ENCODE data around the gene AMT.

AMT gene

DNA sequence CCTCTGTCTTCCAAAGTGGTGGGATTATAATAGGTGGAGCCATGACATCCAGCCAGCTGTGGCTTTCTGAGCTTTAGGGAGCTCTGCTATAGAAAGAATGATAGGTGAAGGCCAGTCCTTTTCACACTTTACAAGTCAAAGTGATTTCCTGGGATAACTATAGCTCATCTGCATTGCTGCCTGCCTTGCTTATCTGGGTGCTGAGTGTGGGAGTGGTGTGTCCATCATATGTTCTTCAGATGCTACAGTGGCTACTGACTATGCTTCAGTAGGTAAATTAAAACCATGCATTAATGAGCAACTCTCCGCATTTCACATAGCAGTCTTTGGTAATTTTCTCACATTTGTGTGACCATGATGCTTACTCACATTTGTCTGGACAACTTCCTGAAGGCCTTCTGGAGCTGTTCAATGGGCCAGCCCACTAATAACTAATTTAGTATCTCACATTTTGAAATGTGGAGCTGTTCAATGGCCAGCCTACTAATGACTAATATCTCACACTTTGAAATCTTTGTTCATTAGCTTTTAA lies 33.9 kb downstream of the AMT start:
- no peak overlapping the region for H3K4ac ChIP-seq (ENCODE audit: low read length)
- no CpG with 5 or more reads among the region's 1 CpG for WGBS, 2 donors (ENCODE audit: extremely low coverage in 2 of 2, insufficient read length in 2 of 2, insufficient replicate concordance in 1 of 2)

DNA sequence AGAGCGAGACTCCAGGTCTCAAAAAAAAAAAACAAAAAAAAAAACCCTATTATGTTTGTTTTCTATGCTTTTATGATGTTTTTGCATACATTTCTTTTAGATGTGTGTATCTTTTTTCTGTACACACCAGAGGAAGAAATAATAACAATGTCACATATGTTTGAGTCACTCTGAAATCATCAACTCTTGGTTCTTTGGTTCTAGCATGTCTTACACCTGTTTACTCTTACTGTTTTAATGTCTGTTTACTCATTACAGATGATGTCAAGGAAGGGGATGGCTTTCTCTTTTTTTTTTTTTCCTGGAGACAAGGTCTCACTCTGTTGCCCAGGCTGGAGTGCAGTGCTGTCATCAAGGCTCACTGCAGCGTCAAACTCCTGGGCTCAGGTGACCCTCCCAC lies 34.6 kb downstream of the AMT start:
- H3K18ac ChIP-seq (ENCODE audit: low read length): no peak overlapping the region
- no peak for DNase-seq (ENCODE audit: low spot score)
- H3K36me3 ChIP-seq (replicated peaks in 1 of 2; ENCODE audit: control insufficient read depth in 2 of 2, insufficient read depth in 2 of 2, low read length in 2 of 2): peaks cover 0 to 36% of the 10 kb centered on the region in 2 donors
- no peak overlapping the region for H3K27ac ChIP-seq (replicated peaks; ENCODE audit: low read length)
- no peak overlapping the region for H2AK5ac ChIP-seq (ENCODE audit: low read depth, low read length)
- H3K9ac ChIP-seq (ENCODE audit: low read depth, low read length, poor library complexity): no peak overlapping the region
- H4K8ac ChIP-seq (ENCODE audit: low read depth, low read length): no peak overlapping the region
- no peak overlapping the region for H2BK15ac ChIP-seq (ENCODE audit: low read length)
- no peak overlapping the region for H4K91ac ChIP-seq (ENCODE audit: low read depth, low read length, poor library complexity)
- H3K23ac ChIP-seq (ENCODE audit: low read depth, low read length, poor library complexity): no peak overlapping the region
- H3K14ac ChIP-seq (ENCODE audit: low read length): no peak overlapping the region
- H3K4me1 ChIP-seq (ENCODE audit: control insufficient read depth in 2 of 2, insufficient read depth in 1 of 2, low read depth in 1 of 2, low read length in 2 of 2): no peaks in the 10 kb centered on the region
- H3K4ac ChIP-seq (ENCODE audit: low read length): no peak overlapping the region
- peaks cover 0 to 8% of the 10 kb centered on the region in 2 donors for H3K9me3 ChIP-seq (replicated peaks in 1 of 2; ENCODE audit: control insufficient read depth in 2 of 2, insufficient read depth in 1 of 2, low read depth in 1 of 2, low read length in 2 of 2)
- no peak overlapping the region for H2BK5ac ChIP-seq (ENCODE audit: low read length)
- no peaks in the 10 kb centered on the region for H3K27me3 ChIP-seq (ENCODE audit: control insufficient read depth in 3 of 3, insufficient read depth in 3 of 3, low read depth in 1 of 3, low read length in 3 of 3)
- H2BK12ac ChIP-seq (ENCODE audit: low read length): no peak overlapping the region
- H3K4me3 ChIP-seq (ENCODE audit: low read length in 2 of 2): no peak overlapping the region
- no peak overlapping the region for H2BK120ac ChIP-seq (ENCODE audit: low read depth, low read length)
- WGBS, 2 donors (ENCODE audit: extremely low coverage in 2 of 2, insufficient read length in 2 of 2, insufficient replicate concordance in 1 of 2): no CpG with 5 or more reads among the region's 2 CpGs
- peaks cover 2% of the 10 kb centered on the region for H3K79me1 ChIP-seq (ENCODE audit: low read depth, low read length)
- no peak overlapping the region for H3K4me2 ChIP-seq (ENCODE audit: insufficient read depth, low read length, poor library complexity, severe bottlenecking)
- no peak overlapping the region for H2AFZ ChIP-seq (ENCODE audit: low read length)

More for the DNA sequence above, 33.9 kb downstream of the AMT start:
- H3K18ac ChIP-seq (ENCODE audit: low read length): no peak overlapping the region
- no peak overlapping the region for H2BK5ac ChIP-seq (ENCODE audit: low read length)
- H2BK120ac ChIP-seq (ENCODE audit: low read depth, low read length): no peak overlapping the region
- DNase-seq (ENCODE audit: low spot score): no peak
- H3K79me1 ChIP-seq (ENCODE audit: low read depth, low read length): peaks cover 2% of the 10 kb centered on the region
- no peaks in the 10 kb centered on the region for H3K4me1 ChIP-seq (ENCODE audit: control insufficient read depth in 2 of 2, insufficient read depth in 1 of 2, low read depth in 1 of 2, low read length in 2 of 2)
- no peak overlapping the region for H3K23ac ChIP-seq (ENCODE audit: low read depth, low read length, poor library complexity)
- no peak overlapping the region for H3K4me2 ChIP-seq (ENCODE audit: insufficient read depth, low read length, poor library complexity, severe bottlenecking)
- H2AFZ ChIP-seq (ENCODE audit: low read length): no peak overlapping the region
- peaks cover 0 to 8% of the 10 kb centered on the region in 2 donors for H3K9me3 ChIP-seq (replicated peaks in 1 of 2; ENCODE audit: control insufficient read depth in 2 of 2, insufficient read depth in 1 of 2, low read depth in 1 of 2, low read length in 2 of 2)
- no peak overlapping the region for H3K9ac ChIP-seq (ENCODE audit: low read depth, low read length, poor library complexity)
- no peak overlapping the region for H4K8ac ChIP-seq (ENCODE audit: low read depth, low read length)
- H3K14ac ChIP-seq (ENCODE audit: low read length): no peak overlapping the region
- no peaks in the 10 kb centered on the region for H3K27me3 ChIP-seq (ENCODE audit: control insufficient read depth in 3 of 3, insufficient read depth in 3 of 3, low read depth in 1 of 3, low read length in 3 of 3)
- no peak overlapping the region for H4K91ac ChIP-seq (ENCODE audit: low read depth, low read length, poor library complexity)
- no peak overlapping the region for H2AK5ac ChIP-seq (ENCODE audit: low read depth, low read length)
- H3K36me3 ChIP-seq (replicated peaks in 1 of 2; ENCODE audit: control insufficient read depth in 2 of 2, insufficient read depth in 2 of 2, low read length in 2 of 2): peaks cover 2 to 40% of the 10 kb centered on the region in 2 donors
- H2BK15ac ChIP-seq (ENCODE audit: low read length): no peak overlapping the region
- H3K27ac ChIP-seq (replicated peaks; ENCODE audit: low read length): no peak overlapping the region
- no peak overlapping the region for H2BK12ac ChIP-seq (ENCODE audit: low read length)
- no peak overlapping the region for H3K4me3 ChIP-seq (ENCODE audit: low read length in 2 of 2)

DNA sequence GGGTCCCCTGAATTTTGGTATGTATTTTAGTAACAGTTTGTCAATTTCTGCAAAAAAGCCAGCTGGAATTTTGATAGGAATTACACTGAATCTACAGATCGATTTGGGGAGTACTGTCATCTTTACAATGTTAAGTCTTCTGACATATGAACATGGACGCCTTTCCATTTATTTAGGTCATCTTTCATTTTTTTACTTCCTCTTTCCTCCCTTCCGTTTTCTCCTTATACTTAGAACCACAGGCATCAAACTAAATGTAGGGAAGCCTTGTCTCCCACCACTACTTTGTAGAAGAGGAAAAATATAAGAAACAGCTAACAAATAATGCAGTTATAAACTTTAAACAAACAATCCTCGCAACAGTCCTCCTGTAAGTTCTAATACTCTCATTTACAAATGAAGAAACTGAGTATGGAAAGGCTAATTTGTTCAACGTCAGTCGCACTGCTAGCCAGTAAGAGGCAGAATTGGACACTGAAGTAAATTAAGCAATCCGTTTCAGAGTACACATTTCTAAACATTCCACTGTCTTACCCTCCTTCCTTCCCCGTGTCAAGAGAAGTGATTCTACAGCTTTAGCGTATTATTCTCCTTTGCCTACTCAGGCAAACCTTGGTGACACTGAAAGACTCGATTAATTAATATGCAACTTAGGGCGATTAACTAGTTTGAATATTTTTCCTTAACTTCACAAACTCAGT lies 36.1 kb downstream of the AMT start:
- Histone ChIP-seq H3K9ac (ENCODE audit: low read depth, low read length, poor library complexity) (no peak overlapping the region), H3K27ac (replicated peaks; ENCODE audit: low read length) (no peak overlapping the region), H2AFZ (ENCODE audit: low read length) (no peak overlapping the region), H3K4me1 (ENCODE audit: control insufficient read depth in 2 of 2, insufficient read depth in 1 of 2, low read depth in 1 of 2, low read length in 2 of 2) (no peaks in the 10 kb centered on the region), H4K91ac (ENCODE audit: low read depth, low read length, poor library complexity) (no peak overlapping the region), H3K9me3 (replicated peaks in 1 of 2; ENCODE audit: control insufficient read depth in 2 of 2, insufficient read depth in 1 of 2, low read depth in 1 of 2, low read length in 2 of 2) (peaks cover 0 to 8% of the 10 kb centered on the region in 2 donors), H3K79me1 (ENCODE audit: low read depth, low read length) (peaks cover 2% of the 10 kb centered on the region), H4K8ac (ENCODE audit: low read depth, low read length) (no peak overlapping the region), H2BK5ac (ENCODE audit: low read length) (no peak overlapping the region), H3K36me3 (replicated peaks in 1 of 2; ENCODE audit: control insufficient read depth in 2 of 2, insufficient read depth in 2 of 2, low read length in 2 of 2) (peaks cover 0 to 30% of the 10 kb centered on the region in 2 donors), H3K14ac (ENCODE audit: low read length) (no peak overlapping the region), H3K4ac (ENCODE audit: low read length) (no peak overlapping the region), H3K27me3 (ENCODE audit: control insufficient read depth in 3 of 3, insufficient read depth in 3 of 3, low read depth in 1 of 3, low read length in 3 of 3) (no peaks in the 10 kb centered on the region), H2AK5ac (ENCODE audit: low read depth, low read length) (no peak overlapping the region), H3K23ac (ENCODE audit: low read depth, low read length, poor library complexity) (no peak overlapping the region), H2BK12ac (ENCODE audit: low read length) (no peak overlapping the region), H3K4me2 (ENCODE audit: insufficient read depth, low read length, poor library complexity, severe bottlenecking) (no peak overlapping the region), H2BK15ac (ENCODE audit: low read length) (no peak overlapping the region), H2BK120ac (ENCODE audit: low read depth, low read length) (no peak overlapping the region), H3K18ac (ENCODE audit: low read length) (no peak overlapping the region), H3K4me3 (ENCODE audit: low read length in 2 of 2) (no peak overlapping the region)
- no peak for DNase-seq (ENCODE audit: low spot score)
- WGBS, 2 donors (ENCODE audit: extremely low coverage in 2 of 2, insufficient read length in 2 of 2, insufficient replicate concordance in 1 of 2): no CpG with 5 or more reads among the region's 11 CpGs

DNA sequence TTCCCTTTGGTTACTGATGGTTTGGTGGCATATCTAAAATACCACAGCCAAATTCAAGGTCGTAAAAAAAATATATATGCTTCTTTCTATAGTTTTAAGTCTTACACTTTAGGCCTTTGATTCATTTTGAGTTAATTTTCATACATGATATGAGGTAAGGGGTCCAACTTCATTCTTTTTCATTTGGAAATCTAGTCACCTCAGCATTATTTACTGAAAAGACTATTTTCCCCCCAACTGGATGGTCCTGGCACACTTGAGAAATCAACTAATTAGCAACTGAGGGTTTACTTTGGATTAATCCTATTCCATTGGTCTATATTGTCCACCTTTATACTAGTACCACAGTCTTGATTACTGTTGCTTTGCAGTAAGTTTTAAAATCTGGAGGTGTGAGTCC lies 36.7 kb downstream of the AMT start:
- Histone ChIP-seq H3K18ac (ENCODE audit: low read length) (no peak overlapping the region), H3K4me2 (ENCODE audit: insufficient read depth, low read length, poor library complexity, severe bottlenecking) (no peak overlapping the region), H2AFZ (ENCODE audit: low read length) (no peak overlapping the region), H3K27me3 (ENCODE audit: control insufficient read depth in 3 of 3, insufficient read depth in 3 of 3, low read depth in 1 of 3, low read length in 3 of 3) (no peaks in the 10 kb centered on the region), H3K4ac (ENCODE audit: low read length) (no peak overlapping the region), H3K79me1 (ENCODE audit: low read depth, low read length) (peaks cover 2% of the 10 kb centered on the region), H2BK12ac (ENCODE audit: low read length) (no peak overlapping the region), H4K8ac (ENCODE audit: low read depth, low read length) (no peak overlapping the region), H3K14ac (ENCODE audit: low read length) (no peak overlapping the region), H3K4me3 (ENCODE audit: low read length in 2 of 2) (no peak overlapping the region), H3K23ac (ENCODE audit: low read depth, low read length, poor library complexity) (no peak overlapping the region), H3K9me3 (replicated peaks in 1 of 2; ENCODE audit: control insufficient read depth in 2 of 2, insufficient read depth in 1 of 2, low read depth in 1 of 2, low read length in 2 of 2) (peaks cover 0 to 8% of the 10 kb centered on the region in 2 donors), H2BK15ac (ENCODE audit: low read length) (no peak overlapping the region), H3K36me3 (replicated peaks in 1 of 2; ENCODE audit: control insufficient read depth in 2 of 2, insufficient read depth in 2 of 2, low read length in 2 of 2) (peaks cover 0 to 29% of the 10 kb centered on the region in 2 donors), H3K27ac (replicated peaks; ENCODE audit: low read length) (no peak overlapping the region), H2AK5ac (ENCODE audit: low read depth, low read length) (no peak overlapping the region), H2BK5ac (ENCODE audit: low read length) (no peak overlapping the region), H4K91ac (ENCODE audit: low read depth, low read length, poor library complexity) (no peak overlapping the region), H3K9ac (ENCODE audit: low read depth, low read length, poor library complexity) (no peak overlapping the region), H3K4me1 (ENCODE audit: control insufficient read depth in 2 of 2, insufficient read depth in 1 of 2, low read depth in 1 of 2, low read length in 2 of 2) (no peaks in the 10 kb centered on the region), H2BK120ac (ENCODE audit: low read depth, low read length) (no peak overlapping the region)
- WGBS, 2 donors (ENCODE audit: extremely low coverage in 2 of 2, insufficient read length in 2 of 2, insufficient replicate concordance in 1 of 2): no CpG with 5 or more reads among the region's 1 CpG
- DNase-seq (ENCODE audit: low spot score): no peak

Data from neuronal stem cell (in vitro differentiated cells).